PC-3 (cell line): ENCODE data around the gene SYNE1. TPM values are rescaled to one million over a fixed set of nuclear protein-coding genes. Genes with fewer than 3 reads are reported as not detected.

ENCODE experiments used
- ATAC-seq: fragments of 200-7000 bp; cut with Tn5 transposase; 2 replicates; pipeline ENCODE4 v1.9.1; 2020; ENCODE audit warnings: mild to moderate bottlenecking, moderate library complexity
- BruUV-seq: library from RNA; stranded (reverse); fragments of 400-500 nt; replicated peaks from 2 replicates; lab custom pipeline; 2021; lab: Mats Ljungman, UMichigan
- CTCF ChIA-PET: fragments of 300-600 bp; sonication (Branson Sonifier 250); formaldehyde crosslinking; loops from one replicate; lab custom pipeline; 2022; ENCODE audit warnings: antibody characterized with exemption; lab: Charles Lee
- POLR2A ChIA-PET: fragments of 300-600 bp; sonication (Branson Sonifier 250); formaldehyde crosslinking; loops from one replicate; lab custom pipeline; 2022; ENCODE audit warnings: antibody characterized with exemption; ENCODE audit not compliant: unreplicated experiment; lab: Charles Lee
- DNase-seq: peaks from one replicate; pipeline ENCODE4 v3.0.0-alpha.2; 2015
- H2AFZ ChIP-seq: fragments of 300-600 bp; sonication (generic); 2 replicates; pipeline ENCODE4 v1.6.0; 2016; ENCODE audit warnings: antibody characterized with exemption, low read length
- H3F3A ChIP-seq: fragments of 300-600 bp; sonication (generic); one replicate; pipeline ENCODE4 v1.6.0; 2017; ENCODE audit warnings: antibody characterized with exemption, low read length, control low read depth, mild to moderate bottlenecking; ENCODE audit not compliant: unreplicated experiment
- H3K27ac ChIP-seq: fragments of 300-600 bp; sonication (generic); 2 replicates; pipeline ENCODE4 v1.5.1; 2016; ENCODE audit warnings: mild to moderate bottlenecking, low read length
- H3K27me3 ChIP-seq: fragments of 300-600 bp; sonication (generic); 2 replicates; pipeline ENCODE4 v1.6.1; 2016; ENCODE audit warnings: low read length, mixed read lengths
- H3K36me3 ChIP-seq: fragments of 300-600 bp; sonication (generic); 2 replicates; pipeline ENCODE4 v1.6.1; 2016; ENCODE audit warnings: low read depth, mixed run types, low read length, mixed read lengths
- H3K4me1 ChIP-seq: fragments of 300-600 bp; sonication (generic); 2 replicates; pipeline ENCODE4 v1.5.1; 2016; ENCODE audit warnings: low read length; ENCODE audit not compliant: insufficient read depth
- H3K4me2 ChIP-seq: fragments of 300-600 bp; sonication (generic); 2 replicates; pipeline ENCODE4 v1.6.0; 2016; ENCODE audit warnings: low read length
- H3K4me3 ChIP-seq: fragments of 300-600 bp; sonication (generic); 2 replicates; pipeline ENCODE4 v1.5.1; 2016; ENCODE audit warnings: mild to moderate bottlenecking, low read length, mixed read lengths
- H3K79me2 ChIP-seq: fragments of 300-600 bp; sonication (generic); 2 replicates; pipeline ENCODE4 v1.6.1; 2017; ENCODE audit warnings: low read length, mixed read lengths
- H3K9ac ChIP-seq: fragments of 300-600 bp; sonication (generic); 2 replicates; pipeline ENCODE4 v1.6.0; 2016; ENCODE audit warnings: mild to moderate bottlenecking, low read length
- H3K9me2 ChIP-seq: fragments of 300-600 bp; sonication (generic); replicated peaks from 2 replicates; pipeline ENCODE4 v1.6.1; 2016; ENCODE audit warnings: mixed run types, low read length, mixed read lengths
- H3K9me3 ChIP-seq: fragments of 300-600 bp; sonication (generic); 2 replicates; pipeline ENCODE4 v1.6.1; 2016; ENCODE audit warnings: low read length, mixed read lengths
- H4K20me1 ChIP-seq: fragments of 300-600 bp; sonication (generic); 2 replicates; pipeline ENCODE4 v1.6.1; 2016; ENCODE audit warnings: low read length, mixed read lengths
- CTCF ChIP-seq: fragments of 300-600 bp; sonication (generic); conservative IDR thresholded peaks from 2 replicates; pipeline ENCODE4 v1.5.1; 2017; ENCODE audit warnings: antibody characterized with exemption, low read depth, mild to moderate bottlenecking, low read length
- EZH2 ChIP-seq: fragments of 300-600 bp; sonication (generic); IDR thresholded peaks from one replicate; pipeline ENCODE4 v1.6.1; 2017; ENCODE audit warnings: antibody characterized with exemption, mild to moderate bottlenecking, low read length; ENCODE audit not compliant: unreplicated experiment
- EZH2phosphoT487 ChIP-seq: fragments of 300-600 bp; sonication (generic); IDR thresholded peaks from 2 replicates; pipeline ENCODE4 v1.6.1; 2018; ENCODE audit warnings: mild to moderate bottlenecking, antibody characterized with exemption, low read length, borderline replicate concordance
- intact Hi-C: fragments of 100-400 bp; cut with micrococcal nuclease; formaldehyde crosslinking; loops from 2 replicates; pipeline ENCODE4 v1.9.0; 2023
- total RNA-seq: library from RNA; depleted of rRNA; stranded (reverse); fragments of >200 nt; gene quantifications from 2 replicates; pipeline ENCODE4 v1.2.3, GENCODE V29; 2014; rRNA removed

SYNE1 gene
- total RNA-seq, 1 experiment from 2014 or later: 16.7 TPM

- Histone ChIP-seq H3K36me3 (no peaks in the 10 kb centered on the region; the same call in 1 of the 2 replicates), H3K4me2 (no peak overlapping the region), H3K4me1 (no peaks in the 10 kb centered on the region), H3K27me3 (no peaks in the 10 kb centered on the region), H3K9ac (no peak overlapping the region), H3K9me3 (no peaks in the 10 kb centered on the region), H2AFZ (no peak overlapping the region), H4K20me1 (no peaks in the 10 kb centered on the region), H3K9me2 (no peaks in the 10 kb centered on the region), H3K79me2 (no peaks in the 10 kb centered on the region), H3K4me3 (no peak overlapping the region), H3K27ac (no peak overlapping the region), H3F3A (no peaks in the 10 kb centered on the region)
- intact Hi-C loops: no loop called here
- ChIA-PET CTCF (no interaction called here), POLR2A (no interaction called here)
- no TSS peak for BruUV-seq
- TF ChIP-seq EZH2: no peak
- no peak for TF ChIP-seq EZH2phosphoT487
- TF ChIP-seq CTCF: no peak
- ATAC-seq (no peak), DNase-seq (no peak)
Measured at GRCh38 chr6:152071843-152072242, 565.3 kb downstream of the SYNE1 start.

Other genes starting within 250 kb of the SYNE1 start
- gene MYCT1, start 60.5 kb upstream of the SYNE1 start, total RNA-seq: 0.55 TPM in 1 of 2 replicates, not detected in the other
- not detected in 2 replicates for gene VIP, start 113.4 kb upstream of the SYNE1 start, total RNA-seq